Esophagus squamous epithelium (tissue), 4 donors: ENCODE measurements around the gene CCDC30.

Experiments used
- POLR2A ChIP-seq, 4 donors: fragments of 450-650 bp; IDR thresholded peaks; one replicate each; pipeline ENCODE4 v1.6.1; 2017; ENCODE audit warnings: antibody characterized with exemption in 4 of 4, mild to moderate bottlenecking in 4 of 4, moderate library complexity in 3 of 4
- TF ChIP-seq, protein P1 (sequence below), 6 experiments: fragments of 450-650 bp in 4 of 6; fragments of 200-600 bp in 2 of 6; sonication (generic) in 2 of 6; IDR thresholded peaks; one replicate each; pipeline ENCODE4 v1.5.1; 2016 to 2019; ENCODE audit warnings: antibody characterized with exemption in 6 of 6, mild to moderate bottlenecking in 4 of 6, moderate library complexity in 4 of 6

DNA sequence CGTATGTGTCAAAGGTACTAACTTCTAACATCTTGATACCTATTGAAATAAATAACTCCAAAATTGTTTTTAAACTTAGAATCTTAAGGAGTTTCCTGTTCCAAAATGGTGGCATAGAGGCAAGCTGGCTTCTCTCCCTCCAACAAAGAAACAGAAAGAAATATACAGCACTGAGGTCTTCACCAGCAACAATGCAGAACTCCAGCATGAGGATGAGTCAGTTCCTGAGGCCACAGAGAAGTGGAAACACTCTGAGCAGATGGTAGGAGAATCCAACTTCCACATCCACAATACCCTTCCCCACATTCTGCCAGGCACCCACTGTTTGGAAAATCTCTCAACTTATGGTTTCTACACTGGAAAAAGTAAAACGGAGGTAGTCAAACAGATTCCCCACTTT is 183.0 kb downstream of the CCDC30 start:
- TF ChIP-seq, protein P1, sequence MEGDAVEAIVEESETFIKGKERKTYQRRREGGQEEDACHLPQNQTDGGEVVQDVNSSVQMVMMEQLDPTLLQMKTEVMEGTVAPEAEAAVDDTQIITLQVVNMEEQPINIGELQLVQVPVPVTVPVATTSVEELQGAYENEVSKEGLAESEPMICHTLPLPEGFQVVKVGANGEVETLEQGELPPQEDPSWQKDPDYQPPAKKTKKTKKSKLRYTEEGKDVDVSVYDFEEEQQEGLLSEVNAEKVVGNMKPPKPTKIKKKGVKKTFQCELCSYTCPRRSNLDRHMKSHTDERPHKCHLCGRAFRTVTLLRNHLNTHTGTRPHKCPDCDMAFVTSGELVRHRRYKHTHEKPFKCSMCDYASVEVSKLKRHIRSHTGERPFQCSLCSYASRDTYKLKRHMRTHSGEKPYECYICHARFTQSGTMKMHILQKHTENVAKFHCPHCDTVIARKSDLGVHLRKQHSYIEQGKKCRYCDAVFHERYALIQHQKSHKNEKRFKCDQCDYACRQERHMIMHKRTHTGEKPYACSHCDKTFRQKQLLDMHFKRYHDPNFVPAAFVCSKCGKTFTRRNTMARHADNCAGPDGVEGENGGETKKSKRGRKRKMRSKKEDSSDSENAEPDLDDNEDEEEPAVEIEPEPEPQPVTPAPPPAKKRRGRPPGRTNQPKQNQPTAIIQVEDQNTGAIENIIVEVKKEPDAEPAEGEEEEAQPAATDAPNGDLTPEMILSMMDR (IDR thresholded peaks at IDR 0.05): no peak
- no peak for TF ChIP-seq POLR2A (IDR thresholded peaks at IDR 0.05)
